ENCODE results near the gene KIF23. TPM values are rescaled to one million over a fixed set of nuclear protein-coding genes. Genes with fewer than 3 reads are reported as not detected.

The KIF23 gene
- total RNA-seq, 1 donor from 2014 or later: 26.5 TPM

- TF ChIP-seq, protein P1, sequence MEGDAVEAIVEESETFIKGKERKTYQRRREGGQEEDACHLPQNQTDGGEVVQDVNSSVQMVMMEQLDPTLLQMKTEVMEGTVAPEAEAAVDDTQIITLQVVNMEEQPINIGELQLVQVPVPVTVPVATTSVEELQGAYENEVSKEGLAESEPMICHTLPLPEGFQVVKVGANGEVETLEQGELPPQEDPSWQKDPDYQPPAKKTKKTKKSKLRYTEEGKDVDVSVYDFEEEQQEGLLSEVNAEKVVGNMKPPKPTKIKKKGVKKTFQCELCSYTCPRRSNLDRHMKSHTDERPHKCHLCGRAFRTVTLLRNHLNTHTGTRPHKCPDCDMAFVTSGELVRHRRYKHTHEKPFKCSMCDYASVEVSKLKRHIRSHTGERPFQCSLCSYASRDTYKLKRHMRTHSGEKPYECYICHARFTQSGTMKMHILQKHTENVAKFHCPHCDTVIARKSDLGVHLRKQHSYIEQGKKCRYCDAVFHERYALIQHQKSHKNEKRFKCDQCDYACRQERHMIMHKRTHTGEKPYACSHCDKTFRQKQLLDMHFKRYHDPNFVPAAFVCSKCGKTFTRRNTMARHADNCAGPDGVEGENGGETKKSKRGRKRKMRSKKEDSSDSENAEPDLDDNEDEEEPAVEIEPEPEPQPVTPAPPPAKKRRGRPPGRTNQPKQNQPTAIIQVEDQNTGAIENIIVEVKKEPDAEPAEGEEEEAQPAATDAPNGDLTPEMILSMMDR (IDR thresholded peaks at IDR 0.05; ENCODE audit: unreplicated experiment): no peak
- Mint-ChIP-seq H3K9me3 (ENCODE audit: low read depth) (no peaks in the 10 kb centered on the region), H3K4me3 (ENCODE audit: low read depth) (no peak overlapping the region), H3K36me3 (ENCODE audit: insufficient read depth) (peaks cover 22% of the 10 kb centered on the region), H3K4me1 (ENCODE audit: low read depth) (peaks cover 20% of the 10 kb centered on the region), H3K27ac (no peak overlapping the region), H3K27me3 (peaks cover 4% of the 10 kb centered on the region)
- DNase-seq (ENCODE audit: low spot score, unreplicated experiment): no peak
Observed at GRCh38 chr15:69459066-69459465, 44.9 kb downstream of the KIF23 start.

DNA sequence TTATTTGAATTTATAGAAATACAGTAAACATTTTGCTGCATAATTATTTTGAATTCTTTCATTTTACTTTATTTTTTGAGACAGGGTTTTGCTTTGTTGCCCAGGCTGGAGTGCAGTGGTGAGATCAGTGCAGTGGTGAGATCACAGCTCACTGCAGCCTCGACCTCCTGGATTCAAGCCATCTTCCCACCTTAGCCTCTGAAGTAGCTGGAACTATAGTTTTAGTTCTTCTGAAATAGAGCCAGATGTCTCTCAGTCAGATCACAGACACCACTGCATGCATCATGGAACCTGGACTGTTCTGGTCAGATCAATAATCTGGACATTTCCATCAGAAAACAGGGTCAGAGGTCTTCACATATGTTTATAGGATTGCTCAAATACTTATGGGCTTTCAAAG lies 46.3 kb downstream of the KIF23 start:
- Mint-ChIP-seq H3K4me1 (ENCODE audit: low read depth) (peaks cover 9% of the 10 kb centered on the region), H3K4me3 (ENCODE audit: low read depth) (no peak overlapping the region), H3K36me3 (ENCODE audit: insufficient read depth) (peaks cover 10% of the 10 kb centered on the region), H3K27ac (no peak overlapping the region), H3K9me3 (ENCODE audit: low read depth) (no peaks in the 10 kb centered on the region), H3K27me3 (peaks cover 4% of the 10 kb centered on the region)
- TF ChIP-seq, protein P1 (IDR thresholded peaks at IDR 0.05; ENCODE audit: unreplicated experiment): no peak
- no peak for DNase-seq (ENCODE audit: low spot score, unreplicated experiment)

- TF ChIP-seq, protein P1 (IDR thresholded peaks at IDR 0.05; ENCODE audit: unreplicated experiment): no peak
- H3K27me3 Mint-ChIP-seq: peaks cover 4% of the 10 kb centered on the region
Observed at GRCh38 chr15:69462030-69462492, 47.9 kb downstream of the KIF23 start.

GRCh38 chr15:69462493-69463181 lies 48.5 kb downstream of the KIF23 start:
- peak overlapping the region; percentile 76 for H3K4me3 Mint-ChIP-seq (ENCODE audit: low read depth)
- TF ChIP-seq, protein P1 (IDR thresholded peaks at IDR 0.05; ENCODE audit: unreplicated experiment): peak; percentile 88
- peaks cover 4% of the 10 kb centered on the region for H3K27me3 Mint-ChIP-seq
- H3K9me3 Mint-ChIP-seq (ENCODE audit: low read depth): no peaks in the 10 kb centered on the region
- H3K27ac Mint-ChIP-seq: peak overlapping the region; percentile 97
- H3K36me3 Mint-ChIP-seq (ENCODE audit: insufficient read depth): peaks cover 2% of the 10 kb centered on the region
- peaks cover 24% of the 10 kb centered on the region for H3K4me1 Mint-ChIP-seq (ENCODE audit: low read depth)
- DNase-seq (ENCODE audit: low spot score, unreplicated experiment): peak; percentile 92

More at GRCh38 chr15:69462030-69462492, 47.9 kb downstream of the KIF23 start:
- Mint-ChIP-seq H3K4me1 (ENCODE audit: low read depth) (peaks cover 19% of the 10 kb centered on the region), H3K9me3 (ENCODE audit: low read depth) (no peaks in the 10 kb centered on the region), H3K4me3 (ENCODE audit: low read depth) (peak overlapping the region; percentile 76), H3K27ac (peak overlapping the region; percentile 67), H3K36me3 (ENCODE audit: insufficient read depth) (peaks cover 2% of the 10 kb centered on the region)
- no peak for DNase-seq (ENCODE audit: low spot score, unreplicated experiment)

GRCh38 chr15:69463182-69463756 lies 49.1 kb downstream of the KIF23 start:
- H3K36me3 Mint-ChIP-seq (ENCODE audit: insufficient read depth): peaks cover 2% of the 10 kb centered on the region
- H3K27ac Mint-ChIP-seq: peak overlapping the region; percentile 97
- H3K4me3 Mint-ChIP-seq (ENCODE audit: low read depth): peak overlapping the region; percentile 76
- TF ChIP-seq, protein P1 (IDR thresholded peaks at IDR 0.05; ENCODE audit: unreplicated experiment): no peak
- peaks cover 29% of the 10 kb centered on the region for H3K4me1 Mint-ChIP-seq (ENCODE audit: low read depth)
- H3K27me3 Mint-ChIP-seq: peaks cover 4% of the 10 kb centered on the region
- no peaks in the 10 kb centered on the region for H3K9me3 Mint-ChIP-seq (ENCODE audit: low read depth)
- no peak for DNase-seq (ENCODE audit: low spot score, unreplicated experiment)

Measured in progenitor cell of endocrine pancreas (in vitro differentiated cells).